Activated T-helper 2 cell treated with anti-CD3 and anti-CD28 coated beads, Interferon-gamma antibody, Interleukin-2, Interleukin-4, amounts not matched to agents 10 μg/mL and 5 μg/mL and 100 μg/mL, durations not matched to agents 14 hours and 24 hours and 36 hours (primary cell): ENCODE results near the gene PCGF1. TPM values are rescaled to one million over a fixed set of nuclear protein-coding genes. Genes with fewer than 3 reads are reported as not detected.

Experiments used
- DNase-seq: peaks from one replicate; pipeline ENCODE4 v3.0.0; 2021; ENCODE audit warnings: low spot score
- H3K27ac Mint-ChIP-seq: one replicate; pipeline ENCODE4 v1.8.0; 2021; ENCODE audit warnings: mixed read lengths
- H3K27me3 Mint-ChIP-seq: one replicate; pipeline ENCODE4 v1.8.0; 2021; ENCODE audit warnings: low read depth, mixed read lengths
- H3K36me3 Mint-ChIP-seq: one replicate; pipeline ENCODE4 v1.8.0; 2021; ENCODE audit warnings: low read depth, mixed read lengths
- H3K4me1 Mint-ChIP-seq: one replicate; pipeline ENCODE4 v1.8.0; 2021; ENCODE audit warnings: low read depth, mixed read lengths
- H3K4me3 Mint-ChIP-seq: one replicate; pipeline ENCODE4 v1.8.0; 2021; ENCODE audit warnings: low read depth, mild to moderate bottlenecking, moderate library complexity, mixed read lengths
- H3K9me3 Mint-ChIP-seq: one replicate; pipeline ENCODE4 v1.8.0; 2021; ENCODE audit warnings: mixed read lengths
- intact Hi-C: fragments of 100-400 bp; cut with micrococcal nuclease; formaldehyde crosslinking; loops from one replicate; pipeline ENCODE4 v1.15.1; 2023
- total RNA-seq: library from RNA; stranded (reverse); gene quantifications from 2 replicates; pipeline ENCODE4 v1.2.3, GENCODE V29; 2022

The PCGF1 gene
- total RNA-seq, 1 donor from 2014 or later = 39.7 TPM

DNA sequence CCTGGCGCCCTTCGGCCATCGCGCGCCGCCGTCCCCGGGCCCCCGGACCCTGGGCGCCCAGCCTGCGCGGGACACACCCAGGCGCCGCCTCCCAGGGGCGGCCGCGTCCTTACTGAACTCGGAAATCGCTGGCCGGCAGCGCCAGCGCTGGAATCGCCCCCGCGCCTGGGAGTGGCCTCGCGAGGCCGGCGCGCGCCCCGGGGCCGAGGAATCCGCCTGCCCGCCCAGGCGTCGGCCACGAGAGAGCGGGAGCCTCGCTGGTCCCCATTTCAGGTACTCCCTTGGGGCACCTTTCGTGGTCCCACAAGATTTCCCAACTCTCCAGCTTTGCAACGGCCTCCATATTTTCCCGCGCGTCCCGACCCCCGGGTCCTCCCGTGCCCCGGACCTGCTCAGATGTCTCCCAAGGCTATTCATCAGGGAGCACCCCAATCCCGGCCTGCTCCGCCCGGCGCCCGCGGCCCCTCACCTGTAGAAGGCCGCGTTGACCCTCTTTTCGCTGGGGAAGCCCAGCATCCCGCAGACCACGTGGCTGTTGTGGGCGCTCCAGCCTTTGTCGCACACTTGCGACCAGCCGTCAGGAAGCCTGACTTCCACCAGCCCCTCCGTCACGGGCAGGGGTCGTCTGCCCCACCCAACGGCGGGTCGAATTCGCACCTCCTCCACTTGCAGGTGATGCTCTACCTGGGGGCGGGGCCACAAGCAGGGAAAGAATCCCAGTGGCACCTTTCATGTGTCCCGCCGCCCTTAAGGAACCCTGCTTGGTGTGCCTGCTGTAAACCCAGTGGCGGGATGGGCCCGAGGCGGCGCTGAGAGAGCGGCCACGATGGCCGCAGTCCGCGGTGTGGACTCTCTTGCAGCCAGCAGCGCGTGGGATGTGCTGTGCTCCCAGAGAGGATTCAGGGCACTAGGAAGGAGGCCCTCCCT lies 41.7 kb upstream of the PCGF1 start:
- intact Hi-C loops = loop anchor here (2.0 kb wide), 1 partner anchor 18 kb away; no protein-coding TSS in a partner anchor
- H3K9me3 Mint-ChIP-seq = no peaks in the 10 kb centered on the region
- no peaks in the 10 kb centered on the region for H3K36me3 Mint-ChIP-seq
- H3K27me3 Mint-ChIP-seq = peaks cover 29% of the 10 kb centered on the region
- DNase-seq = peak; percentile 31
- H3K4me1 Mint-ChIP-seq = peaks cover 41% of the 10 kb centered on the region
- peak overlapping the region; percentile 33 for H3K27ac Mint-ChIP-seq
- H3K4me3 Mint-ChIP-seq = peak overlapping the region; percentile 79

- Mint-ChIP-seq H3K4me3 (peak overlapping the region; percentile 81), H3K27me3 (peaks cover 29% of the 10 kb centered on the region), H3K36me3 (no peaks in the 10 kb centered on the region), H3K4me1 (peaks cover 37% of the 10 kb centered on the region), H3K9me3 (no peaks in the 10 kb centered on the region), H3K27ac (peak overlapping the region; percentile 58)
- intact Hi-C loops = loop anchor here (2.0 kb wide), 1 partner anchor 18 kb away; no protein-coding TSS in a partner anchor
- no peak for DNase-seq
Measured at GRCh38 chr2:74548285-74548899, 40.9 kb upstream of the PCGF1 start.

GRCh38 chr2:74546004-74546403 lies 38.5 kb upstream of the PCGF1 start:
- H3K4me1 Mint-ChIP-seq = peaks cover 28% of the 10 kb centered on the region
- H3K36me3 Mint-ChIP-seq = no peaks in the 10 kb centered on the region
- no peak for DNase-seq
- no peak overlapping the region for H3K27ac Mint-ChIP-seq
- intact Hi-C loops = no loop called here
- H3K27me3 Mint-ChIP-seq = peaks cover 33% of the 10 kb centered on the region
- no peak overlapping the region for H3K4me3 Mint-ChIP-seq
- no peaks in the 10 kb centered on the region for H3K9me3 Mint-ChIP-seq

DNA sequence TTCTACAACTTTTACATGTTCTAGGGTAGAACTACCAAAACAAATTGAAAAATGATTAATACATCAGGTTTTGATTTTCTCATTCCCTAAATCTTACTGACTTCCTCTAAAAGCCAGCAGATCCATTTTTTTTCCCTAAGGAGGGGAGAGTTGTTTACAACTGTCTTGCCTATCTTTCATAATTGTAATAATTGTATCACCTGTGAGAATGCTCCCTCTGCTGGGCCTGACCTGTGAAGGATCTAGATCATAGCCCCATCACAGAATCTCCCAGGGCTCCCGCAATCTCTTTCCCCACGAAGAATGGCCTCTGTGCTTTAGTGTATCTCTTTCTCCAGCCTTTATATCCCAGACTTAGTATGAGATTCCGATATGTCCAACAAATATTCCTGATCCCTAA lies 37.1 kb upstream of the PCGF1 start:
- no peaks in the 10 kb centered on the region for H3K9me3 Mint-ChIP-seq
- H3K36me3 Mint-ChIP-seq = no peaks in the 10 kb centered on the region
- no peak overlapping the region for H3K27ac Mint-ChIP-seq
- H3K4me1 Mint-ChIP-seq = peaks cover 21% of the 10 kb centered on the region
- intact Hi-C loops = no loop called here
- no peak overlapping the region for H3K4me3 Mint-ChIP-seq
- H3K27me3 Mint-ChIP-seq = peaks cover 33% of the 10 kb centered on the region
- no peak for DNase-seq

DNA sequence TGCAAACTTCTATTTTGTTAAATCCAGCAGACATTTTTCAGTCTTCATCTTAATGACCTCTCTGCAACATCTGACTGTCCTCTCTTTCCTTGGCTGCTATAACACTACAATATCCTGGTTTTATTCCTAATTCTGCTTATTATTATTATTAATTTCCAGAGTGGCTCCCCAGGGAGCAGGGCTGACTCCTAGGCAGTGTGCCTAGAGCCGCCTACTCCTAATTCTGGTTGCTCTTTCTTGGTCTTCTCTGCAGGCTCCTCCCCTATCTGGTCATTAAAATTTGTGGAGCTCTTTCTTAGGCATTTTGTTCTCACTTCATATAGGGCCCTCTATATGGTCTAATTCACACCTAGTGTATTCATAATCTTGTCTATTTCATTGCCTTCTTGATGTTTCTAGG lies 35.5 kb upstream of the PCGF1 start:
- Mint-ChIP-seq H3K36me3 (no peaks in the 10 kb centered on the region), H3K27ac (no peak overlapping the region), H3K9me3 (no peaks in the 10 kb centered on the region), H3K4me3 (no peak overlapping the region), H3K27me3 (peaks cover 30% of the 10 kb centered on the region), H3K4me1 (peaks cover 18% of the 10 kb centered on the region)
- intact Hi-C loops = no loop called here
- no peak for DNase-seq

- H3K27ac Mint-ChIP-seq = no peak overlapping the region
- no peaks in the 10 kb centered on the region for H3K9me3 Mint-ChIP-seq
- peaks cover 19% of the 10 kb centered on the region for H3K27me3 Mint-ChIP-seq
- intact Hi-C loops = no loop called here
- H3K36me3 Mint-ChIP-seq = no peaks in the 10 kb centered on the region
- H3K4me1 Mint-ChIP-seq = peaks cover 8% of the 10 kb centered on the region
- DNase-seq = no peak
- H3K4me3 Mint-ChIP-seq = no peak overlapping the region
Measured at GRCh38 chr2:74540291-74540690, 32.8 kb upstream of the PCGF1 start.

- no peak overlapping the region for H3K27ac Mint-ChIP-seq
- peaks cover 13% of the 10 kb centered on the region for H3K27me3 Mint-ChIP-seq
- no peak overlapping the region for H3K4me3 Mint-ChIP-seq
- H3K36me3 Mint-ChIP-seq = no peaks in the 10 kb centered on the region
- no peaks in the 10 kb centered on the region for H3K9me3 Mint-ChIP-seq
- intact Hi-C loops = no loop called here
- DNase-seq = no peak
- H3K4me1 Mint-ChIP-seq = peaks cover 8% of the 10 kb centered on the region
Measured at GRCh38 chr2:74538881-74539339, 31.4 kb upstream of the PCGF1 start.

- H3K9me3 Mint-ChIP-seq = no peaks in the 10 kb centered on the region
- H3K4me1 Mint-ChIP-seq = peaks cover 10% of the 10 kb centered on the region
- no peak for DNase-seq
- peaks cover 7% of the 10 kb centered on the region for H3K36me3 Mint-ChIP-seq
- H3K27me3 Mint-ChIP-seq = peaks cover 9% of the 10 kb centered on the region
- H3K27ac Mint-ChIP-seq = no peak overlapping the region
- intact Hi-C loops = no loop called here
- no peak overlapping the region for H3K4me3 Mint-ChIP-seq
Measured at GRCh38 chr2:74537140-74537539, 29.6 kb upstream of the PCGF1 start.

DNA sequence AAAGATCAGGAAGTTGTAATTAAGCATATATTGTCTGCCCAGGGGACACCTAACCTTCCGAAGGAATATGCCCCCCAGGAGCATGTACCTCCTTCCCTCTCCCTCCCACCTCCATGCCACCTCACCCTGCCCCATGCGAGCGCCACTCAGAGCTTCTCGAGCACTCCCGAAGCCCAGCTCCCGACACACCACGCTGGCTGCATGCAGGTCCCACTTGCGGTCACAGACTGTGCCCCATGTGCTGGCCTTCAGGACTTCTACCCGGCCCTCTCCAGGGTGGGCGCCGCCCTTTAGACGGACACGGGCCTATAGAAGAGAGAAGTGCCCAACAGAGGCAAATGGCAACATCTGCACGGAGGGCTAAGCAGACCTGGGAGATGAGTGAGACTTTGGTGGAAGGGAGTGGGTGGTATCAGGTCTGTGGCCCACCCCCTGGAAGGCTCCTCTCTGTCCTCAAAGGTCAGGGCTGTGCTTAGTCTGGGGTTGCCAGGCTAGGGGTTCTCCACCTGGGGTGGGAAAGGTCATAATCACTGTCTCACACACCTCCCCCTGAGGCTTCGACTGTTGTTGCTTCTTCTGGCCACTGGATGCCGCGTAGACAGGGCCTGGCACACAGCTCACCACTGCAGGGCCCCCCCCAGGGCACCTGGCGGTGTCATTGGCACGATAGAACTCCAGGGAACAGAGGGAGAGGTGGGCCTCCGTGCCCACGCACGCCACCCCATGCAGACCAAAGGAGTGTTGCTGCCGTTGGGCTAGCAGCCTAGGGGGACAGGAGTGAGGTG lies 28.9 kb upstream of the PCGF1 start:
- H3K9me3 Mint-ChIP-seq = no peaks in the 10 kb centered on the region
- H3K36me3 Mint-ChIP-seq = peaks cover 13% of the 10 kb centered on the region
- H3K27ac Mint-ChIP-seq = no peak overlapping the region
- DNase-seq = no peak
- intact Hi-C loops = no loop called here
- no peak overlapping the region for H3K4me3 Mint-ChIP-seq
- H3K27me3 Mint-ChIP-seq = peaks cover 9% of the 10 kb centered on the region
- H3K4me1 Mint-ChIP-seq = peaks cover 17% of the 10 kb centered on the region

GRCh38 chr2:74535440-74535965 lies 28.0 kb upstream of the PCGF1 start:
- H3K27ac Mint-ChIP-seq = no peak overlapping the region
- intact Hi-C loops = no loop called here
- H3K27me3 Mint-ChIP-seq = peaks cover 9% of the 10 kb centered on the region
- DNase-seq = no peak
- H3K4me3 Mint-ChIP-seq = no peak overlapping the region
- peaks cover 25% of the 10 kb centered on the region for H3K4me1 Mint-ChIP-seq
- peaks cover 20% of the 10 kb centered on the region for H3K36me3 Mint-ChIP-seq
- no peaks in the 10 kb centered on the region for H3K9me3 Mint-ChIP-seq

DNA sequence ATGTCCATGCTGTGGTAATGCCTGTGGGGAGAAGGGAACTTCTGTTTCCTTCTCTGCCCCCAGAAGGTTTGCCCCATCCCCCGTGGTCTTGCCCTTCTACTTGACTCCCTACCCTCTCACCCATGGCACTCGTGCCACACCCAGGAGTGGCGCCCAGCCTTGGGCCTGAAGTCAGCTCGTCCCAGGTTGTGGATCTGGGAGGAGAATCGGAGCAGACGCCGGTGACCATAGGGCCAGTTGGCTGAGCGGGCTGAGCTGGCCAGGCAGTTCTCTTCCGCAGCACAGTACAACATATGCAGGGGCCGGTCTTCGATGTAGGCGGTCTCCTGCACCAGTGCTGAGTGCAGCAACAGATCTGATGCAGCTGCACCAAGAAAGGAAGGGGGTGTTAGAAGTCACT lies 26.9 kb upstream of the PCGF1 start:
- no peak overlapping the region for H3K27ac Mint-ChIP-seq
- intact Hi-C loops = loop anchor here (5.0 kb wide), 1 partner anchor 37 kb away; the partner anchor contains the start of gene LBX2
- H3K36me3 Mint-ChIP-seq = peaks cover 20% of the 10 kb centered on the region
- H3K4me3 Mint-ChIP-seq = no peak overlapping the region
- no peak for DNase-seq
- peaks cover 9% of the 10 kb centered on the region for H3K27me3 Mint-ChIP-seq
- peaks cover 26% of the 10 kb centered on the region for H3K4me1 Mint-ChIP-seq
- H3K9me3 Mint-ChIP-seq = no peaks in the 10 kb centered on the region

- intact Hi-C loops = loop anchor here (5.0 kb wide), 1 partner anchor 36 kb away; the partner anchor contains the start of gene LBX2
- Mint-ChIP-seq H3K27ac (no peak overlapping the region), H3K4me1 (peaks cover 21% of the 10 kb centered on the region), H3K9me3 (no peaks in the 10 kb centered on the region), H3K4me3 (no peak overlapping the region), H3K27me3 (peaks cover 9% of the 10 kb centered on the region), H3K36me3 (peaks cover 28% of the 10 kb centered on the region)
- no peak for DNase-seq
Measured at GRCh38 chr2:74533464-74533863, 26.0 kb upstream of the PCGF1 start.
